Measurements from ENCODE around the gene PDF. TPM values are rescaled to one million over a fixed set of nuclear protein-coding genes. Genes with fewer than 3 reads are reported as not detected.

PDF gene
- total RNA-seq, 1 experiment from 2014 or later = 32.4 TPM

DNA sequence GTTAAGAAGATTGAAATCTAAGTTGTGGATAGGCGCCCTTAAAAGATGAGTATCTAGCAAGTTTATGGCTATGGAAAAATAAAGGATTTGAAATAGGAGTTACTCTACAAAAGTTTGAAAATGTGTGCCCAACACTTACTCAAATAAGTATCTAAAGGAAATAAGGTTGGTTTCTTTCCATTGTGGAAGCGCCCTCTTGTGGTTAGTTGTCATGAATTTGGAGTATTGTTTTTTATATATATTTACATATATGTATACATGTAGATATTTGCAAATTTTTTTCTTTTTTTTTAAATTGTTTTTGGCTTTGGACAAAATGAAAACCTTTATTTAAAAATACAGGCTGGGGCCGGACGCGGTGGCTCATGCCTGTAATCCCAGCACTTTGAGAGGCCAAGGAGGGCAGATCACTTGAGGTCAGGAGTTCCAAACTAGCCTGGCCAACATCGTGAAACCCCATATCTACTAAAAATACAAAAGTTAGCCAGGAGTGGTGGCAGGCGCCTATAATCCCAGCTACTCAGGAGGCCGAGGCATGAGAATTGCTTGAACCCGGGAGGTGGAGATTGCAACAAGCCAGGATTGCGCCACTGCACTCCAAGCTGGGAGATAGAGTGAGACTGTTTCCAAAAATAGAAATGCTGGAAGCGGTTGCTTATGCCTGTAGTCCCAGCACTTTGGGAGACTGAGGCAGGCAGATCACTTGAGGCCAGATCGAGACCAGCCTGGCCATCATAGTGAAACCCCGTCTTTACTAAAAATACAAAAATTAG lies 43.3 kb downstream of the PDF start:
- POLR2A ChIA-PET (ENCODE audit: low non-redundant PET) = no interaction called here
- intact Hi-C loops (cut with micrococcal nuclease; ENCODE audit: unreplicated experiment) = loop anchor here (1.0 to 5.0 kb wide), 2 partner anchors 137 to 385 kb away; no protein-coding TSS in a partner anchor
- peak; percentile 80 for DNase-seq (ENCODE audit: low spot score)
- H3K27ac ChIP-seq (ENCODE audit: low read depth, low read length, poor library complexity, severe bottlenecking) = peak overlapping the region; percentile 42
- H3K4me1 ChIP-seq (ENCODE audit: insufficient read depth, low read length, poor library complexity, severe bottlenecking) = peaks cover 5% of the 10 kb centered on the region
- CTCF ChIA-PET = interaction anchor here (0.6 to 1.4 kb wide), 2 partner anchors 74 to 137 kb away, joined by 3 to 6 read pairs; no protein-coding TSS in a partner anchor
- H3K27me3 ChIP-seq (replicated peaks; ENCODE audit: insufficient read depth, low read depth, low read length, poor library complexity) = no peaks in the 10 kb centered on the region
- no peak overlapping the region for H3K4me3 ChIP-seq (ENCODE audit: low read depth, low read length, poor library complexity, severe bottlenecking)
- H3K9me3 ChIP-seq (ENCODE audit: low read depth, low read length, poor library complexity, severe bottlenecking) = no peaks in the 10 kb centered on the region
- no peak for TF ChIP-seq EZH2 (IDR thresholded peaks at IDR 0.05; ENCODE audit: borderline replicate concordance, low read depth, low read length, poor library complexity, severe bottlenecking)
- TF ChIP-seq, protein P1, sequence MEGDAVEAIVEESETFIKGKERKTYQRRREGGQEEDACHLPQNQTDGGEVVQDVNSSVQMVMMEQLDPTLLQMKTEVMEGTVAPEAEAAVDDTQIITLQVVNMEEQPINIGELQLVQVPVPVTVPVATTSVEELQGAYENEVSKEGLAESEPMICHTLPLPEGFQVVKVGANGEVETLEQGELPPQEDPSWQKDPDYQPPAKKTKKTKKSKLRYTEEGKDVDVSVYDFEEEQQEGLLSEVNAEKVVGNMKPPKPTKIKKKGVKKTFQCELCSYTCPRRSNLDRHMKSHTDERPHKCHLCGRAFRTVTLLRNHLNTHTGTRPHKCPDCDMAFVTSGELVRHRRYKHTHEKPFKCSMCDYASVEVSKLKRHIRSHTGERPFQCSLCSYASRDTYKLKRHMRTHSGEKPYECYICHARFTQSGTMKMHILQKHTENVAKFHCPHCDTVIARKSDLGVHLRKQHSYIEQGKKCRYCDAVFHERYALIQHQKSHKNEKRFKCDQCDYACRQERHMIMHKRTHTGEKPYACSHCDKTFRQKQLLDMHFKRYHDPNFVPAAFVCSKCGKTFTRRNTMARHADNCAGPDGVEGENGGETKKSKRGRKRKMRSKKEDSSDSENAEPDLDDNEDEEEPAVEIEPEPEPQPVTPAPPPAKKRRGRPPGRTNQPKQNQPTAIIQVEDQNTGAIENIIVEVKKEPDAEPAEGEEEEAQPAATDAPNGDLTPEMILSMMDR (conservative IDR thresholded peaks at IDR 0.05; ENCODE audit: low read depth, low read length) = peak; percentile 76
- BruUV-seq (replicated peaks) = no TSS peak
- peaks cover 10% of the 10 kb centered on the region for H3K36me3 ChIP-seq (ENCODE audit: insufficient read depth, low read length, poor library complexity, severe bottlenecking)

DNA sequence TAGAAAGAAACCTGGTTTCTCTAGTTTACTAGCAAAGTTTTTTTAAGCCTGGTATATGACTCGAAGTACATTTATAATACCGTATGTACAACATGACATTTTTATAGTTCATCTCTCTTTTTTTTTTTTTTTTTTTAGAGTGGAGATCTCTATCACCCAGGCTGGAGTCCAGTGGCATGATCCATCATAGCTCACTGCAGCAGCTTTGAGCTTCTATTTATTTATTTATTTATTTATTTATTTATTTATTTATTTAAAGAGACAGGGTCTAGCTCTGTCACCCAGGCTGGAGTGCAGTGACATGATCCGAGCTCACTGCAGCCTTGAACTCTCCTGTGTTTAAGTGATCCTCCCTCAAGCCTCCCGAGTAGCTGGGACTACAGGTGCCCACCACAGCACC lies 45.1 kb downstream of the PDF start:
- ChIA-PET CTCF (interaction anchor here (2.0 kb wide), 1 partner anchor 135 kb away, joined by 8 read pairs; no protein-coding TSS in a partner anchor), POLR2A (ENCODE audit: low non-redundant PET) (no interaction called here)
- Histone ChIP-seq H3K4me3 (ENCODE audit: low read depth, low read length, poor library complexity, severe bottlenecking) (no peak overlapping the region), H3K27ac (ENCODE audit: low read depth, low read length, poor library complexity, severe bottlenecking) (no peak overlapping the region), H3K4me1 (ENCODE audit: insufficient read depth, low read length, poor library complexity, severe bottlenecking) (peaks cover 5% of the 10 kb centered on the region), H3K27me3 (replicated peaks; ENCODE audit: insufficient read depth, low read depth, low read length, poor library complexity) (no peaks in the 10 kb centered on the region), H3K9me3 (ENCODE audit: low read depth, low read length, poor library complexity, severe bottlenecking) (no peaks in the 10 kb centered on the region), H3K36me3 (ENCODE audit: insufficient read depth, low read length, poor library complexity, severe bottlenecking) (peaks cover 10% of the 10 kb centered on the region)
- TF ChIP-seq, protein P1 (conservative IDR thresholded peaks at IDR 0.05; ENCODE audit: low read depth, low read length) = no peak
- TF ChIP-seq EZH2 (IDR thresholded peaks at IDR 0.05; ENCODE audit: borderline replicate concordance, low read depth, low read length, poor library complexity, severe bottlenecking) = no peak
- BruUV-seq (replicated peaks) = no TSS peak
- DNase-seq (ENCODE audit: low spot score) = no peak
- intact Hi-C loops (cut with micrococcal nuclease; ENCODE audit: unreplicated experiment) = loop anchor here (5.0 kb wide), 1 partner anchor 383 kb away; no protein-coding TSS in a partner anchor

DNA sequence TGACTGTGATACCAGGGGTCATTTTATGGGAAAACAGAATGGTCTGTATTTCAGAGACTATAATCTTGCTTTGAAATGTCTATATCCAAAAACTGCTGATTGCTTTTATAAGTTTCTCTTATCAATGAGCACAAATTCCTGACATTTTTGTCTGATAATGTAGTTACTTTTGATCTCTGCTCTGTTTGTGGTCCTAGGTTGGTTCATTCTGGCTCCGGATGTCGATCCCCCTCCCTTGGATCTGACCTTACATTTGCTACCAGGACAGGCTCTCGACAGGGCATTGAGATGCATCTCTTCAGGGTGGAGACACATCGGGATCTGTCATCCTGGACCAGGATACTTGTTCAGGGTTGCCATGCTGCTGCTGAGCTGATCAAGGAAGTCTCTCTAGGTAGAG lies 46.5 kb downstream of the PDF start:
- H3K27me3 ChIP-seq (replicated peaks; ENCODE audit: insufficient read depth, low read depth, low read length, poor library complexity) = no peaks in the 10 kb centered on the region
- no peaks in the 10 kb centered on the region for H3K9me3 ChIP-seq (ENCODE audit: low read depth, low read length, poor library complexity, severe bottlenecking)
- DNase-seq (ENCODE audit: low spot score) = no peak
- H3K4me1 ChIP-seq (ENCODE audit: insufficient read depth, low read length, poor library complexity, severe bottlenecking) = peaks cover 5% of the 10 kb centered on the region
- POLR2A ChIA-PET (ENCODE audit: low non-redundant PET) = no interaction called here
- no peak for TF ChIP-seq EZH2 (IDR thresholded peaks at IDR 0.05; ENCODE audit: borderline replicate concordance, low read depth, low read length, poor library complexity, severe bottlenecking)
- TF ChIP-seq, protein P1 (conservative IDR thresholded peaks at IDR 0.05; ENCODE audit: low read depth, low read length) = no peak
- no TSS peak for BruUV-seq (replicated peaks)
- peaks cover 10% of the 10 kb centered on the region for H3K36me3 ChIP-seq (ENCODE audit: insufficient read depth, low read length, poor library complexity, severe bottlenecking)
- no peak overlapping the region for H3K27ac ChIP-seq (ENCODE audit: low read depth, low read length, poor library complexity, severe bottlenecking)
- intact Hi-C loops (cut with micrococcal nuclease; ENCODE audit: unreplicated experiment) = no loop called here
- CTCF ChIA-PET = no interaction called here
- no peak overlapping the region for H3K4me3 ChIP-seq (ENCODE audit: low read depth, low read length, poor library complexity, severe bottlenecking)
